ENCODE results near the gene UTP3.
"Not testable (repeated sequence)": the region's sequence is repeated elsewhere in the genome, so short reads cannot be mapped to it uniquely, and the experiment has no call there.

DNA sequence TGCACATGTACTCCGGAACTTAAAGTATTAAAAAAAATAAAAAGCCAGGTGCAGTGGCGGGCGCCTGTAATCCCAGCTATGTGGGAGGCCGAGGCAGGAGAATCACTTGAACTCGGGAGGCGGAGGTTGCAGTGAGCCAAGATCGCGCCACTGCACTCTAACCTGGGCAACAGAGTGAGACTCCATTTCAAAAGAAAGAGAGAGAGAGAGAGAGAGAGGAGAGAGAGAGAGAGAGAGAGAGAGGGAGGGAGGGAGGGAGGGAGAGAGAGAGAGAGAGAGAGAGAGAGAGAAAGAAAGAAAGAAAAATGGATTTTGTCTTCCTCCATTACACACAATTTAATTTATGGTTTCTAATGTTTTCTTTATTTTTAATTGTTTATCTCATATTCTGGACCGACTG is 44.5 kb downstream of the UTP3 start:
- TF ChIP-seq, protein P1, sequence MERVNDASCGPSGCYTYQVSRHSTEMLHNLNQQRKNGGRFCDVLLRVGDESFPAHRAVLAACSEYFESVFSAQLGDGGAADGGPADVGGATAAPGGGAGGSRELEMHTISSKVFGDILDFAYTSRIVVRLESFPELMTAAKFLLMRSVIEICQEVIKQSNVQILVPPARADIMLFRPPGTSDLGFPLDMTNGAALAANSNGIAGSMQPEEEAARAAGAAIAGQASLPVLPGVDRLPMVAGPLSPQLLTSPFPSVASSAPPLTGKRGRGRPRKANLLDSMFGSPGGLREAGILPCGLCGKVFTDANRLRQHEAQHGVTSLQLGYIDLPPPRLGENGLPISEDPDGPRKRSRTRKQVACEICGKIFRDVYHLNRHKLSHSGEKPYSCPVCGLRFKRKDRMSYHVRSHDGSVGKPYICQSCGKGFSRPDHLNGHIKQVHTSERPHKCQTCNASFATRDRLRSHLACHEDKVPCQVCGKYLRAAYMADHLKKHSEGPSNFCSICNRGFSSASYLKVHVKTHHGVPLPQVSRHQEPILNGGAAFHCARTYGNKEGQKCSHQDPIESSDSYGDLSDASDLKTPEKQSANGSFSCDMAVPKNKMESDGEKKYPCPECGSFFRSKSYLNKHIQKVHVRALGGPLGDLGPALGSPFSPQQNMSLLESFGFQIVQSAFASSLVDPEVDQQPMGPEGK (CRISPR knock-in tag; IDR thresholded peaks at IDR 0.05; ENCODE audit: borderline replicate concordance): not testable (repeated sequence)
- not testable (repeated sequence) for TF ChIP-seq ARNTL (CRISPR knock-in tag; IDR thresholded peaks at IDR 0.05; ENCODE audit: borderline replicate concordance, low read depth); TCF4 (CRISPR knock-in tag; IDR thresholded peaks at IDR 0.05; ENCODE audit: borderline replicate concordance); ZC3H10 (CRISPR knock-in tag; IDR thresholded peaks at IDR 0.05); OSR1 (CRISPR knock-in tag; IDR thresholded peaks at IDR 0.05)
